HepG2 (cell line): Measurements from ENCODE around the gene HABP4. TPM values are rescaled to one million over a fixed set of nuclear protein-coding genes. Genes with fewer than 3 reads are reported as not detected.
A peak's percentile ranks its signal among the peaks of the same experiment; 100 is the strongest.

Source experiments
- IRF9 ChIP-seq: sonication (generic); formaldehyde crosslinking; IDR thresholded peaks from 2 replicates; pipeline ENCODE4 v1.8.0; 2022; ENCODE audit warnings: missing genetic modification reagents, mild to moderate bottlenecking, borderline replicate concordance
- KAT2B ChIP-seq: fragments of 150-350 bp; IDR thresholded peaks from 2 replicates; pipeline ENCODE4 v1.6.1; 2014; ENCODE audit warnings: low read depth, low read length, borderline replicate concordance
- KAT8 ChIP-seq: IDR thresholded peaks from 2 replicates; pipeline ENCODE4 v1.6.1; 2016; ENCODE audit warnings: missing genetic modification reagents, missing compliant biosample characterization
- KDM4B ChIP-seq: sonication (generic); formaldehyde crosslinking; IDR thresholded peaks from 2 replicates; pipeline ENCODE4 v1.4.0; 2020; ENCODE audit warnings: missing genetic modification reagents
- MEIS2 ChIP-seq: sonication (generic); formaldehyde crosslinking; IDR thresholded peaks from 2 replicates; pipeline ENCODE4 v1.9.0; 2021; ENCODE audit warnings: mild to moderate bottlenecking, missing genetic modification reagents
- NBN ChIP-seq: fragments of 450-650 bp; conservative IDR thresholded peaks from 2 replicates; pipeline ENCODE4 v1.6.1; 2017
- PATZ1 ChIP-seq: sonication (generic); formaldehyde crosslinking; IDR thresholded peaks from 2 replicates; pipeline ENCODE4 v1.4.0; 2020; ENCODE audit warnings: missing genetic modification reagents
- PCBP2 ChIP-seq: fragments of 200-400 bp; formaldehyde crosslinking; optimal IDR thresholded peaks from 2 replicates; pipeline ENCODE3; 2018; ENCODE audit warnings: low read length, low read depth; ENCODE audit not compliant: poor library complexity, severe bottlenecking
- PTBP1 ChIP-seq: fragments of 200-400 bp; formaldehyde crosslinking; IDR thresholded peaks from 2 replicates; pipeline ENCODE4 v1.6.1; 2018; ENCODE audit warnings: low read length, low read depth; ENCODE audit not compliant: poor library complexity, severe bottlenecking
- SMAD9 ChIP-seq: sonication (generic); formaldehyde crosslinking; IDR thresholded peaks from 2 replicates; pipeline ENCODE4 v1.5.1; 2020; ENCODE audit warnings: mild to moderate bottlenecking, missing genetic modification reagents
- SOX6 ChIP-seq, 2 experiments: fragments of 450-650 bp in 1 of 2; sonication (generic) in 1 of 2; formaldehyde crosslinking in 1 of 2; IDR thresholded peaks; 2 replicates each; pipeline versions ENCODE4 v1.4.0 to v1.6.1; 2017 to 2020; ENCODE audit warnings: antibody characterized with exemption in 1 of 2, mild to moderate bottlenecking in 1 of 2, missing genetic modification reagents in 1 of 2
- ZBTB1 ChIP-seq: sonication (generic); formaldehyde crosslinking; IDR thresholded peaks from 2 replicates; pipeline ENCODE4 v1.4.0; 2020; ENCODE audit warnings: missing genetic modification reagents, borderline replicate concordance
- ZNF225 ChIP-seq: sonication (generic); formaldehyde crosslinking; IDR thresholded peaks from 2 replicates; pipeline ENCODE4 v1.4.0; 2020; ENCODE audit warnings: mild to moderate bottlenecking, missing genetic modification reagents
- ZNF292 ChIP-seq: sonication (generic); formaldehyde crosslinking; IDR thresholded peaks from 2 replicates; pipeline ENCODE4 v1.8.1; 2022; ENCODE audit warnings: mild to moderate bottlenecking, low read depth, missing genetic modification reagents, borderline replicate concordance
- ZNF782 ChIP-seq: sonication (generic); formaldehyde crosslinking; IDR thresholded peaks from 2 replicates; pipeline ENCODE4 v1.4.0; 2020; ENCODE audit warnings: missing genetic modification reagents, mild to moderate bottlenecking, borderline replicate concordance
- polyA plus RNA-seq, 8 experiments: library from polyadenylated mRNA; depleted of rRNA in 3 of 8; stranded (reverse) in 7 of 8; unstranded in 1 of 8; fragments of >200 nt; fragmentation: Illumina TruSeq in 4 of 8; extraction: Trizol in 4 of 8; gene quantifications; 2 replicates each; pipeline versions ENCODE4 v1.2.1 to v1.2.3, GENCODE V29; 2011 to 2016; ENCODE audit warnings: low read depth in 4 of 8, missing spikeins in 1 of 8, mixed read lengths in 1 of 8; ENCODE audit not compliant: insufficient read depth in 1 of 8
- total RNA-seq, 5 experiments: library from RNA; depleted of rRNA; stranded (reverse); fragments of >200 nt; fragmentation: Illumina TruSeq; extraction: Trizol; gene quantifications; 2 replicates each; pipeline ENCODE4 v1.2.3, GENCODE V29; 2016; ENCODE audit warnings: low read depth in 1 of 5
- TF ChIP-seq, protein P1 (sequence below): sonication (generic); formaldehyde crosslinking; IDR thresholded peaks from 2 replicates; pipeline ENCODE4 v1.8.1; 2022; ENCODE audit warnings: low read depth, mild to moderate bottlenecking, missing genetic modification reagents
- TF ChIP-seq, protein P2 (sequence below): IDR thresholded peaks from 2 replicates; pipeline ENCODE4 v1.6.1; 2016; ENCODE audit warnings: low read depth, missing genetic modification reagents, missing compliant biosample characterization

Gene HABP4
- total and polyA plus RNA-seq, 2 of the 13 experiments (the other 11 are each of a cell fraction or from before 2014, with no cell fraction given) = 14.3 to 26.6 TPM

- TF ChIP-seq NBN = no peak
- no peak; the same call in 1 of the 2 replicates for TF ChIP-seq MEIS2
- TF ChIP-seq, protein P1, sequence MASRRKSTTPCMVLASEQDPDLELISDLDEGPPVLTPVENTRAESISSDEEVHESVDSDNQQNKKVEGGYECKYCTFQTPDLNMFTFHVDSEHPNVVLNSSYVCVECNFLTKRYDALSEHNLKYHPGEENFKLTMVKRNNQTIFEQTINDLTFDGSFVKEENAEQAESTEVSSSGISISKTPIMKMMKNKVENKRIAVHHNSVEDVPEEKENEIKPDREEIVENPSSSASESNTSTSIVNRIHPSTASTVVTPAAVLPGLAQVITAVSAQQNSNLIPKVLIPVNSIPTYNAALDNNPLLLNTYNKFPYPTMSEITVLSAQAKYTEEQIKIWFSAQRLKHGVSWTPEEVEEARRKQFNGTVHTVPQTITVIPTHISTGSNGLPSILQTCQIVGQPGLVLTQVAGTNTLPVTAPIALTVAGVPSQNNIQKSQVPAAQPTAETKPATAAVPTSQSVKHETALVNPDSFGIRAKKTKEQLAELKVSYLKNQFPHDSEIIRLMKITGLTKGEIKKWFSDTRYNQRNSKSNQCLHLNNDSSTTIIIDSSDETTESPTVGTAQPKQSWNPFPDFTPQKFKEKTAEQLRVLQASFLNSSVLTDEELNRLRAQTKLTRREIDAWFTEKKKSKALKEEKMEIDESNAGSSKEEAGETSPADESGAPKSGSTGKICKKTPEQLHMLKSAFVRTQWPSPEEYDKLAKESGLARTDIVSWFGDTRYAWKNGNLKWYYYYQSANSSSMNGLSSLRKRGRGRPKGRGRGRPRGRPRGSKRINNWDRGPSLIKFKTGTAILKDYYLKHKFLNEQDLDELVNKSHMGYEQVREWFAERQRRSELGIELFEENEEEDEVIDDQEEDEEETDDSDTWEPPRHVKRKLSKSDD (CRISPR knock-in tag) = no peak
- TF ChIP-seq KDM4B (CRISPR knock-in tag) = no peak
- TF ChIP-seq SOX6 (IDR thresholded peaks at IDR 0.05) = no peak
- no peak; the same call in 1 of the 2 replicates for TF ChIP-seq SOX6 (CRISPR knock-in tag; IDR thresholded peaks at IDR 0.05)
- TF ChIP-seq ZNF782 (CRISPR knock-in tag) = 0 out of 2 replicates have a peak, but pooled peaks have one; percentile 23
- TF ChIP-seq PCBP2 = no peak
- TF ChIP-seq IRF9 (CRISPR knock-in tag) = no peak; the same call in 1 of the 2 replicates
- TF ChIP-seq, protein P2, sequence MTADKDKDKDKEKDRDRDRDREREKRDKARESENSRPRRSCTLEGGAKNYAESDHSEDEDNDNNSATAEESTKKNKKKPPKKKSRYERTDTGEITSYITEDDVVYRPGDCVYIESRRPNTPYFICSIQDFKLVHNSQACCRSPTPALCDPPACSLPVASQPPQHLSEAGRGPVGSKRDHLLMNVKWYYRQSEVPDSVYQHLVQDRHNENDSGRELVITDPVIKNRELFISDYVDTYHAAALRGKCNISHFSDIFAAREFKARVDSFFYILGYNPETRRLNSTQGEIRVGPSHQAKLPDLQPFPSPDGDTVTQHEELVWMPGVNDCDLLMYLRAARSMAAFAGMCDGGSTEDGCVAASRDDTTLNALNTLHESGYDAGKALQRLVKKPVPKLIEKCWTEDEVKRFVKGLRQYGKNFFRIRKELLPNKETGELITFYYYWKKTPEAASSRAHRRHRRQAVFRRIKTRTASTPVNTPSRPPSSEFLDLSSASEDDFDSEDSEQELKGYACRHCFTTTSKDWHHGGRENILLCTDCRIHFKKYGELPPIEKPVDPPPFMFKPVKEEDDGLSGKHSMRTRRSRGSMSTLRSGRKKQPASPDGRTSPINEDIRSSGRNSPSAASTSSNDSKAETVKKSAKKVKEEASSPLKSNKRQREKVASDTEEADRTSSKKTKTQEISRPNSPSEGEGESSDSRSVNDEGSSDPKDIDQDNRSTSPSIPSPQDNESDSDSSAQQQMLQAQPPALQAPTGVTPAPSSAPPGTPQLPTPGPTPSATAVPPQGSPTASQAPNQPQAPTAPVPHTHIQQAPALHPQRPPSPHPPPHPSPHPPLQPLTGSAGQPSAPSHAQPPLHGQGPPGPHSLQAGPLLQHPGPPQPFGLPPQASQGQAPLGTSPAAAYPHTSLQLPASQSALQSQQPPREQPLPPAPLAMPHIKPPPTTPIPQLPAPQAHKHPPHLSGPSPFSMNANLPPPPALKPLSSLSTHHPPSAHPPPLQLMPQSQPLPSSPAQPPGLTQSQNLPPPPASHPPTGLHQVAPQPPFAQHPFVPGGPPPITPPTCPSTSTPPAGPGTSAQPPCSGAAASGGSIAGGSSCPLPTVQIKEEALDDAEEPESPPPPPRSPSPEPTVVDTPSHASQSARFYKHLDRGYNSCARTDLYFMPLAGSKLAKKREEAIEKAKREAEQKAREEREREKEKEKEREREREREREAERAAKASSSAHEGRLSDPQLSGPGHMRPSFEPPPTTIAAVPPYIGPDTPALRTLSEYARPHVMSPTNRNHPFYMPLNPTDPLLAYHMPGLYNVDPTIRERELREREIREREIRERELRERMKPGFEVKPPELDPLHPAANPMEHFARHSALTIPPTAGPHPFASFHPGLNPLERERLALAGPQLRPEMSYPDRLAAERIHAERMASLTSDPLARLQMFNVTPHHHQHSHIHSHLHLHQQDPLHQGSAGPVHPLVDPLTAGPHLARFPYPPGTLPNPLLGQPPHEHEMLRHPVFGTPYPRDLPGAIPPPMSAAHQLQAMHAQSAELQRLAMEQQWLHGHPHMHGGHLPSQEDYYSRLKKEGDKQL (CRISPR knock-in tag) = no peak
- TF ChIP-seq KAT2B = no peak
- no peak for TF ChIP-seq ZNF225 (CRISPR knock-in tag)
- no peak for TF ChIP-seq PTBP1
- TF ChIP-seq ZNF292 (CRISPR knock-in tag) = no peak
- TF ChIP-seq PATZ1 (CRISPR knock-in tag) = peak; percentile 93; the same call in 1 of the 2 replicates
- TF ChIP-seq ZBTB1 (CRISPR knock-in tag) = no peak
- no peak for TF ChIP-seq SMAD9 (CRISPR knock-in tag)
- no peak; the same call in 1 of the 2 replicates for TF ChIP-seq KAT8 (CRISPR knock-in tag)
Observed at GRCh38 chr9:96418083-96418919, 31.7 kb upstream of the HABP4 start, which contains the start of gene ZNF367 (continued).
